PFSK-1 (cell line): Measurements from ENCODE around the gene FOXO6.

ENCODE experiments used
- FOXP2 ChIP-seq: optimal IDR thresholded peaks from 2 replicates; pipeline ENCODE3; 2011; ENCODE audit warnings: borderline replicate concordance, control low read depth, inconsistent platforms; ENCODE audit not compliant: insufficient read depth; ENCODE audit errors: extremely low read length, extremely low read depth
- POLR2AphosphoS5 ChIP-seq: IDR thresholded peaks from 2 replicates; pipeline ENCODE4 v1.6.1; 2012; ENCODE audit warnings: low read depth, mild to moderate bottlenecking, control low read depth, low read length, moderate library complexity
- SIN3A ChIP-seq: IDR thresholded peaks from 2 replicates; pipeline ENCODE4 v1.6.1; 2012; ENCODE audit warnings: mild to moderate bottlenecking, low read length, moderate library complexity, borderline replicate concordance; ENCODE audit not compliant: insufficient read depth
- TAF1 ChIP-seq: IDR thresholded peaks from 2 replicates; pipeline ENCODE4 v1.6.1; 2012; ENCODE audit warnings: low read length, control low read depth, borderline replicate concordance; ENCODE audit not compliant: insufficient read depth
- TF ChIP-seq, protein P1 (sequence below), 2 experiments: IDR thresholded peaks; 2 replicates each; pipeline versions ENCODE4 v1.6.1 to v1.8.0; 2011 to 2012; ENCODE audit warnings: low read depth in 2 of 2, low read length in 2 of 2, control low read depth in 1 of 2, inconsistent platforms in 1 of 2, mild to moderate bottlenecking in 1 of 2, moderate library complexity in 1 of 2; ENCODE audit not compliant: insufficient read depth in 1 of 2

The FOXO6 gene

DNA sequence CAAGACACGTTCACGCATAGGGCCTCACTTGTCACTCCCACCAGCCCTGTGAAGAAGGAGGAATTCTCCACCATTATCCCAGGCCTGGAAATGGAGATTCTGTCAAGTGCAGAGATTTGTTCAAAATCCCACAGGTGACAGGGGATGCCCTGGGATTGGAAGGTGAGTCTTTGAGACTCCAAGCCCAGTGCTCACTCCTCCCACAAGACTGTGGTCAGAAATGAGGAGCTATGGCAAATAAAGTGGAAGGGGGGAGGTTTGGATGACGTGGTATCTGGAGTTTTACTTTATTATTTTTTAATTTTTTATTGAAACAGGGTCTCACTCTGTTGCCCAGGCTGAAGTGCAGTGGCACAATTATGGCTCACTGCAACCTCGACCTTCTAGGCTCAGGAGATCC, 12.8 kb upstream of the FOXO6 start:
- TF ChIP-seq SIN3A (no peak), POLR2AphosphoS5 (no peak), TAF1 (no peak), FOXP2 (no peak)
- TF ChIP-seq, protein P1, sequence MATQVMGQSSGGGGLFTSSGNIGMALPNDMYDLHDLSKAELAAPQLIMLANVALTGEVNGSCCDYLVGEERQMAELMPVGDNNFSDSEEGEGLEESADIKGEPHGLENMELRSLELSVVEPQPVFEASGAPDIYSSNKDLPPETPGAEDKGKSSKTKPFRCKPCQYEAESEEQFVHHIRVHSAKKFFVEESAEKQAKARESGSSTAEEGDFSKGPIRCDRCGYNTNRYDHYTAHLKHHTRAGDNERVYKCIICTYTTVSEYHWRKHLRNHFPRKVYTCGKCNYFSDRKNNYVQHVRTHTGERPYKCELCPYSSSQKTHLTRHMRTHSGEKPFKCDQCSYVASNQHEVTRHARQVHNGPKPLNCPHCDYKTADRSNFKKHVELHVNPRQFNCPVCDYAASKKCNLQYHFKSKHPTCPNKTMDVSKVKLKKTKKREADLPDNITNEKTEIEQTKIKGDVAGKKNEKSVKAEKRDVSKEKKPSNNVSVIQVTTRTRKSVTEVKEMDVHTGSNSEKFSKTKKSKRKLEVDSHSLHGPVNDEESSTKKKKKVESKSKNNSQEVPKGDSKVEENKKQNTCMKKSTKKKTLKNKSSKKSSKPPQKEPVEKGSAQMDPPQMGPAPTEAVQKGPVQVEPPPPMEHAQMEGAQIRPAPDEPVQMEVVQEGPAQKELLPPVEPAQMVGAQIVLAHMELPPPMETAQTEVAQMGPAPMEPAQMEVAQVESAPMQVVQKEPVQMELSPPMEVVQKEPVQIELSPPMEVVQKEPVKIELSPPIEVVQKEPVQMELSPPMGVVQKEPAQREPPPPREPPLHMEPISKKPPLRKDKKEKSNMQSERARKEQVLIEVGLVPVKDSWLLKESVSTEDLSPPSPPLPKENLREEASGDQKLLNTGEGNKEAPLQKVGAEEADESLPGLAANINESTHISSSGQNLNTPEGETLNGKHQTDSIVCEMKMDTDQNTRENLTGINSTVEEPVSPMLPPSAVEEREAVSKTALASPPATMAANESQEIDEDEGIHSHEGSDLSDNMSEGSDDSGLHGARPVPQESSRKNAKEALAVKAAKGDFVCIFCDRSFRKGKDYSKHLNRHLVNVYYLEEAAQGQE (IDR thresholded peaks at IDR 0.05; ENCODE audit: insufficient read depth in 1 of 2, low read depth in 2 of 2, low read length in 2 of 2) = no peak

DNA sequence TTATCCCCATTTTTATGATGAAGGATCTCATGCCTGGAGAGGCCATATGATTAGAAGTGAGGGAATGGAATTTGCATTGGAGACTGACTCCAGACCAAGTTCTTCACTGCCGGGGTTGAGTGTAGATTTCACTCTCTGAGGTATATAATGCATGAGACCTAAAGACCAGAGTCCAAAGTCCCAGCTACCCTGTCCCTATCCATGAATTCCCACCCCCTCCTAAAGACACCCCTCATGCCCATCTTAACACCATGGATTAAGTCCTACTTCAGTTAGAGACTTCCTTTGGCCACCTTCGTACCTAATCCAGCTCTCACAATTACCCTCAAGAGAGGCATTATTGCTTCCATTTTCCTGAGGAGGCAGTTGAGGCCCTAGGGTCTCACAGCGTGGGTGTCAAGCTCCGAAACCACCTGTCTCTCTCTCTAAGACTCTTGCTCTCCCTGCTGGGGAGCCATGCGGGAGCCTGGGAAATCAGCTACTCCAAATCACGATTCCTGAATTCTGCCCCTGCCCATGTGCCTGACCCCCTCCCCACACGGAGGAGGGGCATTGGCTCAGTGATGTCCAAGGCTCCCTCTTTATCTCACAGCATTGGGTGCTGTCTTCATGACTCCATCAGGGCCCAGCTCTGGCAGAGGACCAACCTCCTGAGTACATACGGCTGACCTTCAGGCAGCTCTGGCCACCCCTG, 11.7 kb upstream of the FOXO6 start:
- TF ChIP-seq TAF1 = no peak
- TF ChIP-seq, protein P1 (IDR thresholded peaks at IDR 0.05; ENCODE audit: insufficient read depth in 1 of 2, low read depth in 2 of 2, low read length in 2 of 2) = no peak
- no peak for TF ChIP-seq SIN3A
- no peak for TF ChIP-seq POLR2AphosphoS5
- no peak for TF ChIP-seq FOXP2

DNA sequence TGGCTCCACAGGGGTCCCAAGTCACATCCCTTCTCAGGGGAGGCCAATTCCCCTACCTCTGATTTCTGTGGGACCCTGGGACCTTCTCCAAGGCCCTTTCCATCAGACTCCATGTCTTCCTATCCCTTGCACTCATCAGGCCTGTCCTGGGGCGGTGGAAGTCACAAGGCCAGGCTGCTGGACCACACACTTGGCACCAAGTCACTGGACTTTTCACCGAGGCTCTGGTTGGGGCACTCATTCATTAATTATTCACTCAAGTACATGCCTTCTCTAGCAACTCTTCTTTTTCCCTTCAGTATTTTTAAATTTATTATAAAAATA, 11.2 kb upstream of the FOXO6 start:
- no peak for TF ChIP-seq POLR2AphosphoS5
- TF ChIP-seq SIN3A = no peak
- TF ChIP-seq, protein P1 (IDR thresholded peaks at IDR 0.05; ENCODE audit: insufficient read depth in 1 of 2, low read depth in 2 of 2, low read length in 2 of 2) = no peak

DNA sequence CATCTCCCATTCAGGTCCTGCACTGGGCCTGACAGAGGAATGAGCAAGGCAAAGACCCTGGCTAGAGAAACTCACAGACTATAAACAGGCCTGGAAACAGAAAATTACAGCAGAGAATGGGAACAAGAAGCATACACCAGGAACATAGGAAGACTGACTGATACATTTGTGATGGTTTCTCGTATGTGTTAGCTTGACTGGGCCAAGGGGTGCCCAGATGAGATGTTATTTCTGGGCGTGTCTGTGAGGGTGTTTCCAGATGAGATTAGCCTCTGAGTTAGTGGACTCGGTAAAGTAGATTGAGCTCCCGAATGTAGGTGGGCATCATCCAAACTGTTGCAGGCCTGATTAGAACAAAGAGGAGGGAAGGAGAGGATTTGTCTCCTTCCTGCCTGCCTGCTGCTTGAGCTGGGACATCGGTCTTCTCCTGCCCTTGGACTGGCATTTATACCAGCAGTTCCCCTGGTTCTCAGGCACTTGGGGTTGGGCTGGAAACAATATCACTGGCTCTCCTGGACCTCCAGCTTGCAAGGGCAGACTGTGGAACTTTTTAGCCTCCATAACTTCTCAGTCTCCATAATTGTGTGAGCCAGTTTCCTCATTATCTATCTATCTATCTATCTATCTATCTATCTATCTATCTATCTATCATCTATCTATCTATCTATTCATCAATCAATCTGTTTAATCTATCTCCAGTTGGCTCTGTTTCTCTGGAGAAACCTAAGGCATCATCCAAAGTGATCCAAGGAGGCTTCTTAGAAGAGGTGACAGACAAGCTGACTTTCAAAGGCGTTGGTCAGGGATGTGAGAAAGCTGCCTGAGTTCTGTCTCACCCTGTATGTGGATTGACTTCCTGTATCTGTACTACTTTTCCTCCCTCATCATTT, 9.7 kb upstream of the FOXO6 start:
- TF ChIP-seq, protein P1 (IDR thresholded peaks at IDR 0.05; ENCODE audit: insufficient read depth in 1 of 2, low read depth in 2 of 2, low read length in 2 of 2) = no peak
- TF ChIP-seq TAF1 (no peak), SIN3A (no peak), POLR2AphosphoS5 (no peak), FOXP2 (no peak)
